H1 (cell line): ENCODE results near the gene PBOV1. TPM values are rescaled to one million over a fixed set of nuclear protein-coding genes. Genes with fewer than 3 reads are reported as not detected.

Source experiments
- CTCF ChIA-PET: fragments of 300-600 bp; sonication (Branson Sonifier 250); formaldehyde crosslinking; loops from one replicate; lab custom pipeline; 2021; ENCODE audit not compliant: partially characterized antibody; lab: Charles Lee
- POLR2A ChIA-PET: fragments of 300-600 bp; sonication (Branson Sonifier 250); formaldehyde crosslinking; loops from one replicate; lab custom pipeline; 2021; ENCODE audit warnings: inconsistent platforms; ENCODE audit not compliant: partially characterized antibody; lab: Charles Lee
- DNase-seq, 2 experiments: peaks; one replicate each; pipeline versions ENCODE4 v3.0.0 to v3.0.0-alpha.2; 2010 to 2022; ENCODE audit warnings: low spot score in 2 of 2, low read depth in 1 of 2, mixed read lengths in 1 of 2
- FAIRE-seq: peaks from 2 replicates; lab custom pipeline; 2011; peaks lifted over from hg19 to GRCh38; lab: Jason Lieb, UNC
- H2AFZ ChIP-seq: 2 replicates; pipeline ENCODE4 v1.8.1; 2012; ENCODE audit warnings: low read length, inconsistent platforms
- H2AK5ac ChIP-seq: 2 replicates; pipeline ENCODE4 v1.6.1; 2013; ENCODE audit warnings: low read depth, low read length
- H2BK120ac ChIP-seq: replicated peaks from 2 replicates; pipeline ENCODE3; 2013; ENCODE audit warnings: low read depth, low read length, inconsistent platforms
- H2BK12ac ChIP-seq: 2 replicates; pipeline ENCODE4 v1.6.1; 2013; ENCODE audit warnings: low read depth, low read length
- H2BK15ac ChIP-seq: 2 replicates; pipeline ENCODE4 v1.6.1; 2013; ENCODE audit warnings: low read length
- H2BK20ac ChIP-seq: 2 replicates; pipeline ENCODE4 v1.6.1; 2013; ENCODE audit warnings: low read length
- H2BK5ac ChIP-seq: 2 replicates; pipeline ENCODE4 v1.6.1; 2013; ENCODE audit warnings: low read depth, low read length
- H3K14ac ChIP-seq: 2 replicates; pipeline ENCODE4 v1.6.1; 2013; ENCODE audit warnings: inconsistent platforms; ENCODE audit not compliant: insufficient read length
- H3K18ac ChIP-seq: 2 replicates; pipeline ENCODE4 v1.6.1; 2013; ENCODE audit warnings: low read length; ENCODE audit errors: extremely low read depth
- H3K23ac ChIP-seq: 2 replicates; pipeline ENCODE4 v1.6.1; 2013; ENCODE audit warnings: inconsistent platforms; ENCODE audit not compliant: insufficient read length
- H3K23me2 ChIP-seq: 2 replicates; pipeline ENCODE4 v1.6.1; 2013; ENCODE audit warnings: low read depth, low read length
- H3K27ac ChIP-seq: 2 replicates; pipeline ENCODE4 v1.6.1; 2011; ENCODE audit warnings: low read depth, low read length, inconsistent platforms
- H3K27me3 ChIP-seq, 4 experiments: replicated peaks in 1 of 4; 1 replicate in 1 of 4; 2 replicates in 3 of 4; pipeline versions ENCODE4 v1.6.1 to v1.8.1; 2011 to 2013; ENCODE audit warnings: low read length in 3 of 4, mild to moderate bottlenecking in 3 of 4, inconsistent platforms in 2 of 4, mixed read lengths in 2 of 4, moderate library complexity in 1 of 4; ENCODE audit not compliant: control insufficient read depth in 3 of 4, insufficient read depth in 3 of 4; ENCODE audit errors: extremely low read depth in 1 of 4
- H3K36me3 ChIP-seq, 4 experiments: 2 replicates each; pipeline versions ENCODE4 v1.6.1 to v1.8.1; 2011 to 2013; ENCODE audit warnings: mild to moderate bottlenecking in 4 of 4, low read length in 3 of 4, moderate library complexity in 2 of 4, control low read depth in 1 of 4, inconsistent platforms in 1 of 4; ENCODE audit not compliant: insufficient read depth in 4 of 4, control insufficient read depth in 2 of 4
- H3K4ac ChIP-seq: replicated peaks from 2 replicates; pipeline ENCODE3; 2013; ENCODE audit warnings: low read length, low read depth, mixed read lengths, inconsistent platforms; ENCODE audit not compliant: insufficient read length
- H3K4me1 ChIP-seq, 4 experiments: replicated peaks in 1 of 4; 1 replicate in 1 of 4; 2 replicates in 3 of 4; pipeline versions ENCODE4 v1.6.1 to v1.8.1; 2011 to 2013; ENCODE audit warnings: low read length in 3 of 4, inconsistent platforms in 2 of 4, mixed read lengths in 1 of 4; ENCODE audit not compliant: insufficient read depth in 4 of 4, control insufficient read depth in 3 of 4
- H3K4me2 ChIP-seq, 2 experiments: 2 replicates each; pipeline versions ENCODE4 v1.6.1 to v1.8.1; 2011 to 2013; ENCODE audit warnings: low read depth in 2 of 2, low read length in 2 of 2, control low read depth in 1 of 2, inconsistent platforms in 1 of 2, mild to moderate bottlenecking in 1 of 2; ENCODE audit not compliant: insufficient read depth in 1 of 2
- H3K4me3 ChIP-seq, 4 experiments: fragments of 200-600, 300-600 bp in 1 of 4; sonication (generic), shearing (Covaris generic), sonication (Bioruptor Twin) in 1 of 4; 2 replicates each; pipeline versions ENCODE4 v1.5.1 to v1.8.1; 2011 to 2016; ENCODE audit warnings: low read length in 4 of 4, low read depth in 3 of 4, control low read depth in 2 of 4, inconsistent platforms in 2 of 4, mild to moderate bottlenecking in 2 of 4, mixed read lengths in 1 of 4, moderate library complexity in 1 of 4; ENCODE audit not compliant: insufficient read depth in 2 of 4; ENCODE audit errors: extremely low read depth in 1 of 4
- H3K56ac ChIP-seq: replicated peaks from 2 replicates; pipeline ENCODE3; 2013; ENCODE audit warnings: low read depth, mild to moderate bottlenecking, mixed read lengths, low read length, inconsistent platforms; ENCODE audit not compliant: insufficient read length
- H3K79me1 ChIP-seq: 2 replicates; pipeline ENCODE4 v1.6.1; 2013; ENCODE audit warnings: low read depth, low read length, control low read depth
- H3K79me2 ChIP-seq, 2 experiments: 2 replicates each; pipeline versions ENCODE4 v1.6.1 to v1.8.1; 2012 to 2013; ENCODE audit warnings: low read length in 2 of 2, mild to moderate bottlenecking in 2 of 2, inconsistent platforms in 1 of 2; ENCODE audit not compliant: insufficient read depth in 2 of 2, control insufficient read depth in 1 of 2
- H3K9ac ChIP-seq, 4 experiments: replicated peaks in 1 of 4; 1 replicate in 1 of 4; 2 replicates in 3 of 4; pipeline versions ENCODE4 v1.6.1 to v1.8.1; 2011 to 2013; ENCODE audit warnings: low read depth in 3 of 4, low read length in 3 of 4, control low read depth in 2 of 4, mild to moderate bottlenecking in 2 of 4, moderate library complexity in 2 of 4, inconsistent platforms in 1 of 4; ENCODE audit errors: extremely low read depth in 1 of 4
- H3K9me3 ChIP-seq, 2 experiments: 2 replicates each; pipeline versions ENCODE4 v1.6.1 to v1.8.1; 2012 to 2013; ENCODE audit warnings: mild to moderate bottlenecking in 2 of 2, moderate library complexity in 2 of 2, control low read depth in 1 of 2, inconsistent platforms in 1 of 2, low read depth in 1 of 2, low read length in 1 of 2, mixed read lengths in 1 of 2; ENCODE audit not compliant: insufficient read depth in 2 of 2
- H4K20me1 ChIP-seq, 2 experiments: replicated peaks in 1 of 2; 2 replicates each; pipeline versions ENCODE3 to v1.8.1; 2011 to 2013; ENCODE audit warnings: inconsistent platforms in 2 of 2, low read length in 2 of 2, mild to moderate bottlenecking in 1 of 2; ENCODE audit not compliant: insufficient read depth in 2 of 2, control insufficient read depth in 1 of 2
- H4K5ac ChIP-seq: 2 replicates; pipeline ENCODE4 v1.6.1; 2013; ENCODE audit warnings: low read length, low read depth, mixed read lengths, inconsistent platforms; ENCODE audit not compliant: insufficient read length
- H4K8ac ChIP-seq: 2 replicates; pipeline ENCODE4 v1.8.0; 2013; ENCODE audit warnings: mild to moderate bottlenecking, moderate library complexity, low read length, inconsistent platforms; ENCODE audit not compliant: insufficient read depth; ENCODE audit errors: extremely low read depth
- H4K91ac ChIP-seq: replicated peaks from 2 replicates; pipeline ENCODE3; 2013; ENCODE audit warnings: low read length, mixed read lengths, inconsistent platforms; ENCODE audit not compliant: insufficient read length
- EZH2 ChIP-seq: fragments of 200-600 bp; sonication (generic); IDR thresholded peaks from 2 replicates; pipeline ENCODE4 v1.7.1; 2012; ENCODE audit warnings: low read depth, mild to moderate bottlenecking, moderate library complexity, low read length, inconsistent platforms; ENCODE audit not compliant: severe bottlenecking
- KDM5A ChIP-seq: fragments of 200-600 bp; IDR thresholded peaks from 2 replicates; pipeline ENCODE4 v1.7.1; 2012; ENCODE audit warnings: mild to moderate bottlenecking, low read length, inconsistent platforms, mixed read lengths
- WGBS, 2 experiments: shearing (Covaris generic) in 1 of 2; methylation state at CpG; one replicate each; pipeline versions ENCODE4 v1.1.6 to v1.1.7; 2013 to 2015; ENCODE audit warnings: low lambda C conversion rate in 2 of 2, mixed read lengths in 2 of 2, inconsistent platforms in 1 of 2, low coverage in 1 of 2, missing lambda C conversion rate in 1 of 2; ENCODE audit not compliant: insufficient replicate concordance in 2 of 2, insufficient coverage in 1 of 2, insufficient read length in 1 of 2; ENCODE audit errors: extremely low coverage in 1 of 2, missing lambda C conversion rate in 1 of 2; 5-methylcytosine and 5-hydroxymethylcytosine counted together
- polyA plus RNA-seq, 7 experiments: library from polyadenylated mRNA; depleted of rRNA in 3 of 7; stranded (reverse) in 5 of 7; unstranded in 2 of 7; fragments of >200 nt in 5 of 7; fragments of 200-250 nt in 2 of 7; gene quantifications; 1 replicate in 5 of 7; 2 replicates in 1 of 7; 4 replicates in 1 of 7; pipeline versions ENCODE4 v1.2.1 to v1.2.3, GENCODE V29; 2011 to 2013; ENCODE audit warnings: missing spikeins in 2 of 7, mixed read lengths in 2 of 7
- total RNA-seq: library from RNA; stranded (reverse); fragmentation: NEBNext Ultra II Directional; extraction: Animal tissue kit (Norgen Biotek cat#: 25700); gene quantifications from 2 replicates; pipeline ENCODE4 v1.2.1, GENCODE V29; 2021

PBOV1 gene
- total and polyA plus RNA-seq, 2 of the 8 experiments (the other 6 are each of a cell fraction or from before 2014, with no cell fraction given): not detected

GRCh38 chr6:138253731-138254130 is 35.4 kb upstream of the PBOV1 start:
- H4K91ac ChIP-seq: no peak overlapping the region
- no peak overlapping the region for H3K4me3 ChIP-seq
- H3K9ac ChIP-seq: no peak overlapping the region
- H3K36me3 ChIP-seq: peaks cover 0 to 11% (median 4%) of the 10 kb centered on the region in 4 experiments; a peak in 3 of 8 replicates
- TF ChIP-seq KDM5A (no peak), EZH2 (no peak)
- TF ChIP-seq, all 59 proteins: peak for 0
- ChIA-PET POLR2A (no interaction called here), CTCF (interaction anchor here (0.6 to 1.8 kb wide), 2 partner anchors 42 to 333 kb away, joined by 4 to 5 read pairs; no protein-coding TSS in a partner anchor)
- FAIRE-seq: no peak
- no peak overlapping the region for H2BK12ac ChIP-seq
- H3K23me2 ChIP-seq: no peaks in the 10 kb centered on the region
- no peaks in the 10 kb centered on the region for H3K4me1 ChIP-seq
- no peak overlapping the region for H4K8ac ChIP-seq
- no peak overlapping the region for H2BK15ac ChIP-seq
- H3K56ac ChIP-seq: no peak overlapping the region
- H3K27ac ChIP-seq: no peak overlapping the region
- no peak overlapping the region for H3K23ac ChIP-seq
- no peak overlapping the region for H4K5ac ChIP-seq
- H2BK120ac ChIP-seq: no peak overlapping the region
- no peak overlapping the region for H3K14ac ChIP-seq
- H3K9me3 ChIP-seq: no peaks in the 10 kb centered on the region
- no peak overlapping the region for H2BK5ac ChIP-seq
- DNase-seq: no peak
- no peak overlapping the region for H2BK20ac ChIP-seq
- no peaks in the 10 kb centered on the region for H3K79me2 ChIP-seq
- peaks cover 0 to 2% of the 10 kb centered on the region in 2 experiments for H4K20me1 ChIP-seq
- no peaks in the 10 kb centered on the region for H3K27me3 ChIP-seq
- 89% methylated on average over 11 of the region's 11 CpGs; no CpG with 5 or more reads in 1 of the 2 experiments for WGBS, 2 experiments
- no peaks in the 10 kb centered on the region for H3K79me1 ChIP-seq
- no peak overlapping the region for H3K18ac ChIP-seq
- H3K4ac ChIP-seq: no peak overlapping the region
- no peak overlapping the region for H2AK5ac ChIP-seq
- no peak overlapping the region for H3K4me2 ChIP-seq
- no peak overlapping the region for H2AFZ ChIP-seq
